ENCODE results near the gene PTPN6.

GRCh38 chr12:6964605-6965025, 13.5 kb downstream of the PTPN6 start:
- TF ChIP-seq POLR2A (IDR thresholded peaks at IDR 0.05; ENCODE audit: low read length) (no peak), GATA1 (IDR thresholded peaks at IDR 0.05; ENCODE audit: low read depth, low read length) (no peak)

Measured in erythroblast (primary cell).